ENCODE data around the gene SNX17. TPM values are rescaled to one million over a fixed set of nuclear protein-coding genes. Genes with fewer than 3 reads are reported as not detected.

Gene SNX17
- total and polyA plus RNA-seq, 2 of the 13 experiments (the other 11 are each of a cell fraction or from before 2014, with no cell fraction given), result 75.0 to 109 TPM

DNA sequence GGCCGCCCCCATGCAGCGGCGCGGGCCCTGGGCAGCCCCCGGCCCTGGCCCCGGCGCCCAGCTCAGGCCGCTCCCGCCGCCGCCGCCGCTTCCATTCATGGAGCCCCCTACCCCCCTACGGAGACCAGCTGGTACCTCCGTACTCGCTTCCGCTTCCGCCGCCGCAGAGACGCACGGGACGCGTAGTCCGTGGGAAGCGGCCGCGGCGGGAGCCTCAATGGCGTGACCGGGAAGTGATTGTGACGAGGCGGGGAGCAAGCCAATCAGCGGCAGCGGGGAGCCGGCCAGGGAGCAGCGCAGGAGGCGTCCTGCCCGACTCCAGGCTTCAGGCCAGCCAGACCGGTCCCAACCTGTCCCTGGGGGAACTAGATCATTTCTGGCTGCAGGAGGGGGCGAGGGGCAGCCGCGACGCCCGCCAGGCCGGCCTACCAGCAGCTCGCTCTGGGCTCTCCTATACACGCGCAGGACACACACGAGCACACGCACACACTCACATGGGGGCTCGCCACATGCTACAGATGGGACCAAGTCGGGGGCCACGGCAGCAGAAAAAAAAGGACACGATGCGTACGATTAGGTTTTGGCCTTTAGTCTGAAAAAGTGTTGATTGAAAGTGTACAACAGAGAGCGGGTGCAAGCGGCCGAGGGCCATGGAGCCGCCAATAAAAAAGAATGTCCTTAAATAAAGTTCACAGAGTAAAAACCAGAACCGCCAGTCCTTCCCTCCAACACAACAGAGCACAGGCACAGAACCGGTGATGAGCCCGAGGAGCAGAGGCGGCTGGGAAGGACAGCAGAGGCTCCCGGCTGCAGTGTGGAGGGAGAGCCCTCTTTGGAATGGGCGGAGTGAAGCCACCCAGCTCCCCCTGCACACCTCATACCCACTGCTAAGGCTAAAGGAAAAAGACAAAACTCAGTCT, 10.5 kb downstream of the SNX17 start, which contains the start of gene ZNF513 (continued):
- TF ChIP-seq, protein P1, sequence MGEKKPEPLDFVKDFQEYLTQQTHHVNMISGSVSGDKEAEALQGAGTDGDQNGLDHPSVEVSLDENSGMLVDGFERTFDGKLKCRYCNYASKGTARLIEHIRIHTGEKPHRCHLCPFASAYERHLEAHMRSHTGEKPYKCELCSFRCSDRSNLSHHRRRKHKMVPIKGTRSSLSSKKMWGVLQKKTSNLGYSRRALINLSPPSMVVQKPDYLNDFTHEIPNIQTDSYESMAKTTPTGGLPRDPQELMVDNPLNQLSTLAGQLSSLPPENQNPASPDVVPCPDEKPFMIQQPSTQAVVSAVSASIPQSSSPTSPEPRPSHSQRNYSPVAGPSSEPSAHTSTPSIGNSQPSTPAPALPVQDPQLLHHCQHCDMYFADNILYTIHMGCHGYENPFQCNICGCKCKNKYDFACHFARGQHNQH (CRISPR knock-in tag; IDR thresholded peaks at IDR 0.05), result no peak
- TF ChIP-seq HDAC1 (CRISPR knock-in tag; IDR thresholded peaks at IDR 0.05), result no peak
- TF ChIP-seq REL (CRISPR knock-in tag; conservative IDR thresholded peaks at IDR 0.05), result no peak
- TF ChIP-seq, protein P2, sequence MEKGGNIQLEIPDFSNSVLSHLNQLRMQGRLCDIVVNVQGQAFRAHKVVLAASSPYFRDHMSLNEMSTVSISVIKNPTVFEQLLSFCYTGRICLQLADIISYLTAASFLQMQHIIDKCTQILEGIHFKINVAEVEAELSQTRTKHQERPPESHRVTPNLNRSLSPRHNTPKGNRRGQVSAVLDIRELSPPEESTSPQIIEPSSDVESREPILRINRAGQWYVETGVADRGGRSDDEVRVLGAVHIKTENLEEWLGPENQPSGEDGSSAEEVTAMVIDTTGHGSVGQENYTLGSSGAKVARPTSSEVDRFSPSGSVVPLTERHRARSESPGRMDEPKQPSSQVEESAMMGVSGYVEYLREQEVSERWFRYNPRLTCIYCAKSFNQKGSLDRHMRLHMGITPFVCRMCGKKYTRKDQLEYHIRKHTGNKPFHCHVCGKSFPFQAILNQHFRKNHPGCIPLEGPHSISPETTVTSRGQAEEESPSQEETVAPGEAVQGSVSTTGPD (CRISPR knock-in tag; IDR thresholded peaks at IDR 0.05), result 0 out of 2 replicates have a peak, but pooled peaks have one; percentile 19
- TF ChIP-seq ZNF44 (CRISPR knock-in tag; IDR thresholded peaks at IDR 0.05), result peak; percentile 57; the same call in 1 of the 2 replicates
- no peak for TF ChIP-seq SRSF4 (IDR thresholded peaks at IDR 0.05; ENCODE audit: low read depth, low read length, poor library complexity, severe bottlenecking)
- peak; percentile 66; the same call in 1 of the 2 replicates for TF ChIP-seq PCBP1 (IDR thresholded peaks at IDR 0.05; ENCODE audit: borderline replicate concordance, low read depth, low read length)
- TF ChIP-seq, protein P3, sequence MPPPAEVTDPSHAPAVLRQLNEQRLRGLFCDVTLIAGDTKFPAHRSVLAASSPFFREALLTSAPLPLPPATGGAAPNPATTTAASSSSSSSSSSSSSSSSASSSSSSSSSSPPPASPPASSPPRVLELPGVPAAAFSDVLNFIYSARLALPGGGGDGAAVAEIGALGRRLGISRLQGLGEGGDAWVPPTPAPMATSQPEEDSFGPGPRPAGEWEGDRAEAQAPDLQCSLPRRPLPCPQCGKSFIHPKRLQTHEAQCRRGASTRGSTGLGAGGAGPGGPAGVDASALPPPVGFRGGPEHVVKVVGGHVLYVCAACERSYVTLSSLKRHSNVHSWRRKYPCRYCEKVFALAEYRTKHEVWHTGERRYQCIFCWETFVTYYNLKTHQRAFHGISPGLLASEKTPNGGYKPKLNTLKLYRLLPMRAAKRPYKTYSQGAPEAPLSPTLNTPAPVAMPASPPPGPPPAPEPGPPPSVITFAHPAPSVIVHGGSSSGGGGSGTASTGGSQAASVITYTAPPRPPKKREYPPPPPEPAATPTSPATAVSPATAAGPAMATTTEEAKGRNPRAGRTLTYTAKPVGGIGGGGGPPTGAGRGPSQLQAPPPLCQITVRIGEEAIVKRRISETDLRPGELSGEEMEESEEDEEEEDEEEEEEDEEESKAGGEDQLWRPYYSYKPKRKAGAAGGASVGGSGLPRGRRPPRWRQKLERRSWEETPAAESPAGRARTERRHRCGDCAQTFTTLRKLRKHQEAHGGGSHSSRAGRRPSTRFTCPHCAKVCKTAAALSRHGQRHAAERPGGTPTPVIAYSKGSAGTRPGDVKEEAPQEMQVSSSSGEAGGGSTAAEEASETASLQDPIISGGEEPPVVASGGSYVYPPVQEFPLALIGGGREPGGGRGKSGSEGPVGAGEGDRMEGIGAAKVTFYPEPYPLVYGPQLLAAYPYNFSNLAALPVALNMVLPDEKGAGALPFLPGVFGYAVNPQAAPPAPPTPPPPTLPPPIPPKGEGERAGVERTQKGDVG (CRISPR knock-in tag; IDR thresholded peaks at IDR 0.05; ENCODE audit: borderline replicate concordance), result peak; percentile 82; the same call in 1 of the 2 replicates
- TF ChIP-seq REXO4 (CRISPR knock-in tag; IDR thresholded peaks at IDR 0.05; ENCODE audit: borderline replicate concordance), result no peak
- peak; percentile 22; the same call in 1 of the 2 replicates for TF ChIP-seq SUZ12 (IDR thresholded peaks at IDR 0.05; ENCODE audit: low read depth, low read length)
- TF ChIP-seq CREM (IDR thresholded peaks at IDR 0.05), result peak; percentile 75
- no peak for TF ChIP-seq CREM (CRISPR knock-in tag; IDR thresholded peaks at IDR 0.05)
- TF ChIP-seq JUNB (CRISPR knock-in tag; IDR thresholded peaks at IDR 0.05; ENCODE audit: borderline replicate concordance), result no peak
- no peak for TF ChIP-seq ASH2L (IDR thresholded peaks at IDR 0.05; ENCODE audit: insufficient read length, low read depth, low read length)
- TF ChIP-seq, protein P4, sequence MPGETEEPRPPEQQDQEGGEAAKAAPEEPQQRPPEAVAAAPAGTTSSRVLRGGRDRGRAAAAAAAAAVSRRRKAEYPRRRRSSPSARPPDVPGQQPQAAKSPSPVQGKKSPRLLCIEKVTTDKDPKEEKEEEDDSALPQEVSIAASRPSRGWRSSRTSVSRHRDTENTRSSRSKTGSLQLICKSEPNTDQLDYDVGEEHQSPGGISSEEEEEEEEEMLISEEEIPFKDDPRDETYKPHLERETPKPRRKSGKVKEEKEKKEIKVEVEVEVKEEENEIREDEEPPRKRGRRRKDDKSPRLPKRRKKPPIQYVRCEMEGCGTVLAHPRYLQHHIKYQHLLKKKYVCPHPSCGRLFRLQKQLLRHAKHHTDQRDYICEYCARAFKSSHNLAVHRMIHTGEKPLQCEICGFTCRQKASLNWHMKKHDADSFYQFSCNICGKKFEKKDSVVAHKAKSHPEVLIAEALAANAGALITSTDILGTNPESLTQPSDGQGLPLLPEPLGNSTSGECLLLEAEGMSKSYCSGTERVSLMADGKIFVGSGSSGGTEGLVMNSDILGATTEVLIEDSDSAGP (CRISPR knock-in tag; IDR thresholded peaks at IDR 0.05; ENCODE audit: borderline replicate concordance), result peak; percentile 46; the same call in 1 of the 2 replicates

Measured in HepG2 (cell line).